Neutrophil (primary cell): Measurements from ENCODE around the gene EPHA5.

Source experiments
- H3K27ac ChIP-seq: fragments of 200-600 bp; sonication (generic); 2 replicates; pipeline ENCODE4 v1.5.1; 2016; ENCODE audit warnings: mild to moderate bottlenecking, moderate library complexity
- H3K27me3 ChIP-seq: fragments of 200-600 bp; sonication (generic); 2 replicates; pipeline ENCODE4 v1.6.0; 2016; ENCODE audit warnings: mild to moderate bottlenecking
- H3K36me3 ChIP-seq: fragments of 200-600 bp; sonication (generic); 2 replicates; pipeline ENCODE4 v1.5.1; 2017
- H3K4me1 ChIP-seq, 2 experiments: fragments of 200-600 bp in 1 of 2; sonication (generic) in 1 of 2; 1 replicate in 1 of 2; 2 replicates in 1 of 2; pipeline versions ENCODE4 v1.5.1 to v1.6.1; 2013 to 2016; ENCODE audit warnings: low read depth in 1 of 2, low read length in 1 of 2, mild to moderate bottlenecking in 1 of 2, moderate library complexity in 1 of 2; ENCODE audit not compliant: control insufficient read depth in 1 of 2, insufficient read depth in 1 of 2
- H3K4me3 ChIP-seq, 2 experiments: fragments of 200-600 bp in 1 of 2; sonication (generic) in 1 of 2; 1 replicate in 1 of 2; 2 replicates in 1 of 2; pipeline ENCODE4 v1.5.1; 2013 to 2016; ENCODE audit warnings: low read depth in 1 of 2, low read length in 1 of 2, mild to moderate bottlenecking in 1 of 2, moderate library complexity in 1 of 2
- H3K9me3 ChIP-seq: fragments of 200-600 bp; sonication (generic); 2 replicates; pipeline ENCODE4 v1.5.1; 2016
- CTCF ChIP-seq: fragments of 200-600 bp; sonication (generic); IDR thresholded peaks from 2 replicates; pipeline ENCODE4 v1.5.1; 2016; ENCODE audit warnings: antibody characterized with exemption

EPHA5 gene

GRCh38 chr4:65416891-65417290 is 253.4 kb downstream of the EPHA5 start:
- Histone ChIP-seq H3K36me3 (no peaks in the 10 kb centered on the region), H3K4me3 (no peak overlapping the region), H3K9me3 (no peaks in the 10 kb centered on the region), H3K4me1 (no peaks in the 10 kb centered on the region), H3K27ac (no peak overlapping the region), H3K27me3 (no peaks in the 10 kb centered on the region)
- no peak for TF ChIP-seq CTCF

GRCh38 chr4:65407483-65407882 is 262.8 kb downstream of the EPHA5 start:
- H3K9me3 ChIP-seq, result no peaks in the 10 kb centered on the region
- no peak overlapping the region for H3K27ac ChIP-seq
- no peaks in the 10 kb centered on the region for H3K27me3 ChIP-seq
- H3K4me1 ChIP-seq, result no peaks in the 10 kb centered on the region
- H3K36me3 ChIP-seq, result no peaks in the 10 kb centered on the region
- H3K4me3 ChIP-seq, result no peak overlapping the region
- TF ChIP-seq CTCF, result no peak

- Histone ChIP-seq H3K9me3 (no peaks in the 10 kb centered on the region), H3K4me1 (no peaks in the 10 kb centered on the region), H3K36me3 (no peaks in the 10 kb centered on the region), H3K27ac (no peak overlapping the region), H3K4me3 (no peak overlapping the region), H3K27me3 (no peaks in the 10 kb centered on the region)
- no peak for TF ChIP-seq CTCF
Observed at GRCh38 chr4:65401083-65401482, 269.2 kb downstream of the EPHA5 start.

GRCh38 chr4:65399084-65399483 is 271.2 kb downstream of the EPHA5 start:
- H3K36me3 ChIP-seq, result no peaks in the 10 kb centered on the region
- TF ChIP-seq CTCF, result no peak
- H3K27ac ChIP-seq, result no peak overlapping the region
- no peaks in the 10 kb centered on the region for H3K27me3 ChIP-seq
- H3K9me3 ChIP-seq, result no peaks in the 10 kb centered on the region
- no peak overlapping the region for H3K4me3 ChIP-seq
- H3K4me1 ChIP-seq, result no peaks in the 10 kb centered on the region

GRCh38 chr4:65393078-65393477 is 277.2 kb downstream of the EPHA5 start:
- no peak for TF ChIP-seq CTCF
- Histone ChIP-seq H3K9me3 (no peaks in the 10 kb centered on the region), H3K4me3 (no peak overlapping the region), H3K36me3 (no peaks in the 10 kb centered on the region), H3K27me3 (no peaks in the 10 kb centered on the region), H3K4me1 (no peaks in the 10 kb centered on the region), H3K27ac (no peak overlapping the region)

GRCh38 chr4:65392488-65392887 is 277.8 kb downstream of the EPHA5 start:
- Histone ChIP-seq H3K27me3 (no peaks in the 10 kb centered on the region), H3K36me3 (no peaks in the 10 kb centered on the region), H3K27ac (no peak overlapping the region), H3K9me3 (no peaks in the 10 kb centered on the region), H3K4me1 (no peaks in the 10 kb centered on the region), H3K4me3 (no peak overlapping the region)
- TF ChIP-seq CTCF, result no peak
